Activated CD4-positive, alpha-beta memory T cell treated with anti-CD3 and anti-CD28 coated beads for 36 hours (primary cell): Measurements from ENCODE around the gene FCHSD1. TPM values are rescaled to one million over a fixed set of nuclear protein-coding genes. Genes with fewer than 3 reads are reported as not detected.

Source experiments
- CTCF ChIA-PET: fragments of 350-600 bp; sonication (Branson Sonifier 250); formaldehyde crosslinking; loops from one replicate; lab custom pipeline; 2021; ENCODE audit warnings: antibody characterized with exemption, inconsistent platforms; lab: Charles Lee
- POLR2A ChIA-PET: fragments of 350-600 bp; sonication (Branson Sonifier 250); formaldehyde crosslinking; loops from one replicate; lab custom pipeline; 2021; ENCODE audit warnings: antibody characterized with exemption; lab: Charles Lee
- DNase-seq: peaks from one replicate; pipeline ENCODE4 v3.0.0-alpha.2; 2020
- H3K27ac Mint-ChIP-seq: one replicate; pipeline ENCODE4 v1.8.0; 2021; ENCODE audit warnings: mixed read lengths
- H3K27me3 Mint-ChIP-seq: one replicate; pipeline ENCODE4 v1.8.0; 2021; ENCODE audit warnings: mixed read lengths
- H3K36me3 Mint-ChIP-seq: one replicate; pipeline ENCODE4 v1.8.0; 2021; ENCODE audit warnings: mixed read lengths
- H3K4me1 Mint-ChIP-seq: one replicate; pipeline ENCODE4 v1.8.0; 2021; ENCODE audit warnings: low read depth, mixed read lengths
- H3K4me3 Mint-ChIP-seq: one replicate; pipeline ENCODE4 v1.8.0; 2021; ENCODE audit warnings: mild to moderate bottlenecking, mixed read lengths
- H3K9me3 Mint-ChIP-seq: one replicate; pipeline ENCODE4 v1.8.0; 2021; ENCODE audit warnings: mixed read lengths
- intact Hi-C: fragments of 100-400 bp; cut with micrococcal nuclease; formaldehyde crosslinking; loops from one replicate; pipeline ENCODE4 v1.15.1; 2023
- total RNA-seq, 2 experiments: library from RNA; stranded (reverse); gene quantifications; one replicate each; pipeline ENCODE4 v1.2.3, GENCODE V29; 2021

The FCHSD1 gene
- total RNA-seq = 10 to 100 TPM; 40.1 to 46.0 TPM

- peak; percentile 92 for DNase-seq
- no peaks in the 10 kb centered on the region for H3K27me3 Mint-ChIP-seq
- H3K4me1 Mint-ChIP-seq = peaks cover 22% of the 10 kb centered on the region
- intact Hi-C loops = loop anchor here (1.0 kb wide), 3 partner anchors 9 to 32 kb away; partner anchors contain the start of genes HDAC3 and RELL2
- peaks cover 5% of the 10 kb centered on the region for H3K36me3 Mint-ChIP-seq
- peak within 1 kb of the TSS; percentile 96 for H3K4me3 Mint-ChIP-seq
- H3K9me3 Mint-ChIP-seq = no peaks in the 10 kb centered on the region
- POLR2A ChIA-PET = interaction anchor here (1.0 to 3.4 kb wide), 4 partner anchors 9 to 272 kb away, joined by 3 to 32 read pairs (median 8); partner anchors contain the start of genes HDAC3 and RELL2
- peak within 1 kb of the TSS; percentile 89 for H3K27ac Mint-ChIP-seq
- CTCF ChIA-PET = interaction anchor here (0.6 to 2.8 kb wide), 12 partner anchors 8 to 318 kb away, joined by 3 to 15 read pairs (median 5); partner anchors contain the start of genes HDAC3, RELL2 and RNF14
Observed at GRCh38 chr5:141650851-141651727, at the start of gene FCHSD1. Gene FCHSD1 (minus strand): TSS chr5:141651418. CDS start chr5:141651368, 50 bp downstream.

- intact Hi-C loops = no loop called here
- ChIA-PET CTCF (interaction anchor here (1.8 to 9.4 kb wide), 3 partner anchors 114 to 263 kb away, joined by 5 to 277 read pairs (median 263); partner anchors contain the start of genes PCDH1 and PCDH12), POLR2A (no interaction called here)
- no peaks in the 10 kb centered on the region for H3K36me3 Mint-ChIP-seq
- no peaks in the 10 kb centered on the region for H3K9me3 Mint-ChIP-seq
- peaks cover 4% of the 10 kb centered on the region for H3K27me3 Mint-ChIP-seq
- peaks cover 29% of the 10 kb centered on the region for H3K4me1 Mint-ChIP-seq
- no peak overlapping the region for H3K4me3 Mint-ChIP-seq
- no peak overlapping the region for H3K27ac Mint-ChIP-seq
- DNase-seq = no peak
Observed at GRCh38 chr5:141697586-141697985, 46.4 kb upstream of the FCHSD1 start.

GRCh38 chr5:141696431-141696830 is 45.2 kb upstream of the FCHSD1 start:
- Mint-ChIP-seq H3K36me3 (no peaks in the 10 kb centered on the region), H3K27me3 (peaks cover 4% of the 10 kb centered on the region), H3K9me3 (no peaks in the 10 kb centered on the region), H3K4me1 (peaks cover 31% of the 10 kb centered on the region), H3K27ac (no peak overlapping the region), H3K4me3 (no peak overlapping the region)
- CTCF ChIA-PET = interaction anchor here (1.8 to 9.4 kb wide), 3 partner anchors 115 to 265 kb away, joined by 5 to 277 read pairs (median 263); partner anchors contain the start of genes PCDH1 and PCDH12
- no peak for DNase-seq
- intact Hi-C loops = no loop called here
- POLR2A ChIA-PET = no interaction called here

- Mint-ChIP-seq H3K4me1 (peaks cover 25% of the 10 kb centered on the region), H3K36me3 (no peaks in the 10 kb centered on the region), H3K27ac (no peak overlapping the region), H3K9me3 (no peaks in the 10 kb centered on the region), H3K27me3 (no peaks in the 10 kb centered on the region), H3K4me3 (no peak overlapping the region)
- no peak for DNase-seq
- POLR2A ChIA-PET = no interaction called here
- intact Hi-C loops = no loop called here
- CTCF ChIA-PET = interaction anchor here (6.4 to 9.4 kb wide), 3 partner anchors 118 to 265 kb away, joined by 93 to 277 read pairs (median 263); partner anchors contain the start of genes PCDH1 and PCDH12
Observed at GRCh38 chr5:141695627-141696215, 44.5 kb upstream of the FCHSD1 start.

GRCh38 chr5:141694479-141694878 is 43.3 kb upstream of the FCHSD1 start:
- intact Hi-C loops = loop anchor here (5.0 kb wide), 1 partner anchor 102 kb away; no protein-coding TSS in a partner anchor
- Mint-ChIP-seq H3K27ac (no peak overlapping the region), H3K27me3 (no peaks in the 10 kb centered on the region), H3K36me3 (no peaks in the 10 kb centered on the region), H3K9me3 (no peaks in the 10 kb centered on the region), H3K4me1 (peaks cover 25% of the 10 kb centered on the region), H3K4me3 (no peak overlapping the region)
- ChIA-PET CTCF (interaction anchor here (1.3 to 9.4 kb wide), 10 partner anchors 8 to 274 kb away, joined by 3 to 277 read pairs (median 34); partner anchors contain the start of genes PCDH1 and PCDH12), POLR2A (interaction anchor here (1.0 to 1.6 kb wide), 2 partner anchors 185 to 229 kb away, joined by 4 to 6 read pairs; partner anchors contain the start of gene DELE1)
- no peak for DNase-seq

GRCh38 chr5:141692919-141693725 is 41.9 kb upstream of the FCHSD1 start:
- Mint-ChIP-seq H3K4me3 (peak overlapping the region; percentile 46), H3K27me3 (no peaks in the 10 kb centered on the region), H3K27ac (peak overlapping the region; percentile 83), H3K9me3 (no peaks in the 10 kb centered on the region), H3K36me3 (no peaks in the 10 kb centered on the region), H3K4me1 (peaks cover 25% of the 10 kb centered on the region)
- intact Hi-C loops = loop anchor here (1.0 to 5.0 kb wide), 11 partner anchors 9 to 452 kb away; partner anchors contain the start of genes DELE1 and RNF14
- peak; percentile 92 for DNase-seq
- POLR2A ChIA-PET = interaction anchor here (0.7 to 3.1 kb wide), 10 partner anchors 10 to 276 kb away, joined by 3 to 21 read pairs (median 4); partner anchors contain the start of genes DELE1, PCDH1, PCDH12 and RNF14
- CTCF ChIA-PET = interaction anchor here (0.6 to 9.4 kb wide), 38 partner anchors 10 to 632 kb away, joined by 3 to 277 read pairs (median 8); partner anchors contain the start of genes ARAP3, DELE1, FCHSD1 and PCDH1

- Mint-ChIP-seq H3K27ac (peak overlapping the region; percentile 83), H3K4me1 (peaks cover 25% of the 10 kb centered on the region), H3K9me3 (no peaks in the 10 kb centered on the region), H3K27me3 (no peaks in the 10 kb centered on the region), H3K4me3 (peak overlapping the region; percentile 46), H3K36me3 (no peaks in the 10 kb centered on the region)
- ChIA-PET CTCF (interaction anchor here (0.5 to 9.4 kb wide), 51 partner anchors 10 to 633 kb away, joined by 3 to 277 read pairs (median 6); partner anchors contain the start of genes ARAP3, DELE1, FCHSD1 and GNPDA1), POLR2A (interaction anchor here (1.1 to 3.1 kb wide), 10 partner anchors 9 to 417 kb away, joined by 3 to 21 read pairs (median 4); partner anchors contain the start of genes DELE1, NDFIP1, PCDH1 and PCDH12)
- intact Hi-C loops = loop anchor here (1.0 to 5.0 kb wide), 8 partner anchors 100 to 452 kb away; partner anchors contain the start of gene RNF14
- peak; percentile 36 for DNase-seq
Observed at GRCh38 chr5:141692533-141692888, 41.3 kb upstream of the FCHSD1 start.

- peak; percentile 93 for DNase-seq
- Mint-ChIP-seq H3K9me3 (no peaks in the 10 kb centered on the region), H3K27me3 (no peaks in the 10 kb centered on the region), H3K27ac (no peak overlapping the region), H3K4me1 (peaks cover 25% of the 10 kb centered on the region), H3K4me3 (peak overlapping the region; percentile 46), H3K36me3 (no peaks in the 10 kb centered on the region)
- intact Hi-C loops = loop anchor here (1.0 to 5.0 kb wide), 8 partner anchors 100 to 453 kb away; partner anchors contain the start of gene RNF14
- CTCF ChIA-PET = interaction anchor here (0.5 to 9.4 kb wide), 68 partner anchors 9 to 1007 kb away, joined by 3 to 277 read pairs (median 4); partner anchors contain the start of genes ARAP3, DELE1, FCHSD1 and GNPDA1
- POLR2A ChIA-PET = interaction anchor here (1.1 to 3.1 kb wide), 7 partner anchors 9 to 417 kb away, joined by 3 to 21 read pairs (median 5); partner anchors contain the start of genes DELE1, NDFIP1, PCDH1 and RNF14
Observed at GRCh38 chr5:141691867-141692532, 40.8 kb upstream of the FCHSD1 start.

- POLR2A ChIA-PET = interaction anchor here (1.1 to 3.1 kb wide), 6 partner anchors 10 to 418 kb away, joined by 3 to 21 read pairs (median 12); partner anchors contain the start of genes DELE1, NDFIP1, PCDH1 and RNF14
- CTCF ChIA-PET = interaction anchor here (0.5 to 9.4 kb wide), 62 partner anchors 9 to 1007 kb away, joined by 3 to 277 read pairs (median 5); partner anchors contain the start of genes ARAP3, DELE1, FCHSD1 and GNPDA1
- no peaks in the 10 kb centered on the region for H3K36me3 Mint-ChIP-seq
- H3K4me1 Mint-ChIP-seq = peaks cover 25% of the 10 kb centered on the region
- no peak overlapping the region for H3K27ac Mint-ChIP-seq
- H3K27me3 Mint-ChIP-seq = no peaks in the 10 kb centered on the region
- no peak overlapping the region for H3K4me3 Mint-ChIP-seq
- intact Hi-C loops = loop anchor here (5.0 kb wide), 1 partner anchor 99 kb away; no protein-coding TSS in a partner anchor
- no peak for DNase-seq
- H3K9me3 Mint-ChIP-seq = no peaks in the 10 kb centered on the region
Observed at GRCh38 chr5:141691286-141691866, 40.2 kb upstream of the FCHSD1 start.
